GM10266 (cell line): ENCODE results near the gene PCCB.
"Not testable (repeated sequence)": the region's sequence is repeated elsewhere in the genome, so short reads cannot be mapped to it uniquely, and the experiment has no call there.

Experiments
- DNase-seq: peaks from one replicate; pipeline ENCODE4 v3.0.0; 2012; ENCODE audit errors: extremely low spot score
- TF ChIP-seq, protein P1 (sequence below): IDR thresholded peaks from 2 replicates; pipeline ENCODE4 v1.5.1; 2012; ENCODE audit warnings: mild to moderate bottlenecking, low read depth; ENCODE audit not compliant: control insufficient read depth, insufficient read depth; ENCODE audit errors: missing control alignments

The PCCB gene

DNA sequence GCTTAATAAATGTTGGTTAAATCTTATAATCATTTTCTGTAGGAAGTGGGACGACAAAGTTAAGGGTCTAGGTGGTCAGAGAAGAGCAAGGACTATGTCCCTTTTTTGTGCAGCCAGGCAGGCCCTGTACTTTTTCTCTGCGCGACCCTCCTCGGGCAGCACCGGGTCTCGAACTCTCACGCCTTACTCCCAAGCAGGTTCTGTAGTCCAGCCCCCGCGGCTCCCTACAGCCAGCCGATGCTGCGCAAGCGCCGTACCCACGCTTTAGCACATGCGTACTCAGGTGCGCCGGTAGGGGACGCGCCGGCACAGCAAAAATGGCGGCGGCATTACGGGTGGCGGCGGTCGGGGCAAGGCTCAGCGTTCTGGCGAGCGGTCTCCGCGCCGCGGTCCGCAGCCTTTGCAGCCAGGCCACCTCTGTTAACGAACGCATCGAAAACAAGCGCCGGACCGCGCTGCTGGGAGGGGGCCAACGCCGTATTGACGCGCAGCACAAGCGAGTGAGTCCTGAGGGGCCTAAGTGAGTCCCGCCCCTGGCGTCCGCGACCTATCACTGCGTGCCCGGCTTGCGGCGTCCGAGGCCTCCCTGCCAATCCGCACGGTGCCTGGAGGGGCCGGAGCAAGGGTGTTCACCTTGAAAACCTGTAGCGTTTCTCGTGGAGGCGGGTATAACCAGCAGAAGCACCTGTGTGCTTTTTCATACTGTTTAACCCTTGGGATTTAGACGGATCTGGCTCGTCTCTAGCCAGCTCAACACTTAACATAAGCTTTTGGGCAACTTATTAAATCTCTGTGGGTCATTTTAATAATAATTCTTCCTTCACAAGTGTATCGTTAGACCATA lies at the start of gene PCCB:
TSS of gene PCCB (plus strand) at position 282 of the 844 bp plus-strand sequence. CDS start at position 318, 36 bp downstream.
- peak; percentile 87 for DNase-seq

DNA sequence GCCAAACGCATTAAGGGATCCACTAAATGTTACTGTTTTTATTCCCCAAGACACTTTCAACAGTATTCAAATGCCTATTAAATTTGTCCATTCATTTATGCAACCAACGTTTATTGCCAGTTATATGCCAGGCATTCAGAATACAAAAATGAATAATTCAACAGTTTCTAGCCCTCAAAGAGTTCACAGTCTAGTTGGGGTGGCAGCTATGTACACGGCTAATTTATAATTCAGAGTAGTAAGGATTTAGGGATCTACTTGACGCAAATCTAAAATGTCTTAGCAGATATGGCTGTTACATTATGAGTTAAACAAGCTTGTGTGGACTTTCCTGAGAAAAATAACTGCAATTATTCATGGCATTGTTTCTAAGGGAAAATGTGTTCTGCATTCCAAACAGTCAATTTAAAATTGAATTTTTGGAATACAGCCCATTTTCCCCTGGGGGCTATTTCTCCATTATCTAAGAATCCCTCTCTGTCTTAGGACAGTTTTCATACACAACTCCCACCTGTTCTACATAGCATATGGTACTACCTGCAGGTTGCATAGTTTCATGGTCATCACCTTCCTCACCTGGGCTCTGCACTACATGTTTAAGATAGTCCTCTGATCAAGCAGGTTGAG lies 42.5 kb upstream of the PCCB start:
- no peak for DNase-seq
- TF ChIP-seq, protein P1, sequence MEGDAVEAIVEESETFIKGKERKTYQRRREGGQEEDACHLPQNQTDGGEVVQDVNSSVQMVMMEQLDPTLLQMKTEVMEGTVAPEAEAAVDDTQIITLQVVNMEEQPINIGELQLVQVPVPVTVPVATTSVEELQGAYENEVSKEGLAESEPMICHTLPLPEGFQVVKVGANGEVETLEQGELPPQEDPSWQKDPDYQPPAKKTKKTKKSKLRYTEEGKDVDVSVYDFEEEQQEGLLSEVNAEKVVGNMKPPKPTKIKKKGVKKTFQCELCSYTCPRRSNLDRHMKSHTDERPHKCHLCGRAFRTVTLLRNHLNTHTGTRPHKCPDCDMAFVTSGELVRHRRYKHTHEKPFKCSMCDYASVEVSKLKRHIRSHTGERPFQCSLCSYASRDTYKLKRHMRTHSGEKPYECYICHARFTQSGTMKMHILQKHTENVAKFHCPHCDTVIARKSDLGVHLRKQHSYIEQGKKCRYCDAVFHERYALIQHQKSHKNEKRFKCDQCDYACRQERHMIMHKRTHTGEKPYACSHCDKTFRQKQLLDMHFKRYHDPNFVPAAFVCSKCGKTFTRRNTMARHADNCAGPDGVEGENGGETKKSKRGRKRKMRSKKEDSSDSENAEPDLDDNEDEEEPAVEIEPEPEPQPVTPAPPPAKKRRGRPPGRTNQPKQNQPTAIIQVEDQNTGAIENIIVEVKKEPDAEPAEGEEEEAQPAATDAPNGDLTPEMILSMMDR = no peak

More for the DNA sequence above, at the start of gene PCCB:
- TF ChIP-seq, protein P1 = peak; percentile 80

DNA sequence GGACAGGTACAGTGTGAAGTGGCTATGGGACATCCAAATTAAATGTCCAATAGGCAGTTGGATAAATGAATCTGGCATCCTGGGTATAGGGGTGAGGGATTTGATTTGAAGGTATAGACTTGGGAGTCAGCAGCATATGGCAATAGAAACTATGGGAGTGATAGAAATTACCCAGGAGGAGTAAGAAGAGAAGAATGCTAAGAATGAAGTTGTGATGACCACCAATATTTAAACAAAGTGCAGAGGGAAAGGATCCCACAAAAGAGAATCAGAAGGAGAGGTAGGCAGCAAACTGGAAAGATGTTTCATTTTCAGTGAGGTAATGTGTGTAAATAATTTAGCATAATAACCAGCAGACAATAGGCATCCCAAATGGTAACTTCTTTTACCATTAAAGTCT lies 40.2 kb upstream of the PCCB start:
- TF ChIP-seq, protein P1 = no peak
- no peak for DNase-seq

DNA sequence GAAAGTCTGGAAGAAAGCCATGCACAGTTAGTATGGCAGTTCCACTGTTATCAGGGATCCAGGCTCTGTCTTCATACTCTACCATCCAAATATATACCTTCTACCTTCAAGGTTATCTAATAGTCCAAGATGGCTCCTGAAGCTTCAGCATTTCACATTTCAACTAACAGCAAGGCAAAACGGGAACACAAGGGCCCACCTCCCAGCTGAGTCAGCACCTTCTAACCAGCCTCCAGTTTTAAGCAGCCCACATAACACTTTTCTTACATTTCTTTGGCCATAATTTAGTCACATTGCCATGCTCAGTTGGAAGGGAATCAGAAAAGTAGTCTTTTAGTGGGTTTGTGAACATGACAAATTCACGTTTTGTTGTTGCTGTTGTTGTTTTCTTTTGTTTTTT lies 38.6 kb upstream of the PCCB start:
- TF ChIP-seq, protein P1 = no peak
- DNase-seq = no peak

DNA sequence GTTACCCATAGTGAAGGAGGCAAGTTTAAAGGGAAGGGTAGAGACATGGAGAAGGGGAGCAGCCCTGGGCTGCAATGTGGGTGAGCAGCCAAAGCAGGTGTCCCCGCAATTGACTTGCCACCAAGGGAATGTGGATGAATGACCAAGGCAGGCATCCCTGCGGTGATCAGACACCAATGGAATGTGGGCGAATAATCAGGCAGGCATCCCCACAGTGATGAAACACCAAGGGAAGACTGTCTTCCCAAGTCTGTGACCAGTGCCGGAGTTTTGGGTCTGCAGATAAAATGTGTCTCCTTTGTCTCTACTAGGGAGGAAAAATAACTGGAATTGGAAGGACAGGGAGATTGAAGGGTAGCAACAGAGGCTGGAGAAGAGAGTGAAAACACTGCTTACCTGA lies 27.4 kb upstream of the PCCB start:
- DNase-seq = not testable (repeated sequence)

DNA sequence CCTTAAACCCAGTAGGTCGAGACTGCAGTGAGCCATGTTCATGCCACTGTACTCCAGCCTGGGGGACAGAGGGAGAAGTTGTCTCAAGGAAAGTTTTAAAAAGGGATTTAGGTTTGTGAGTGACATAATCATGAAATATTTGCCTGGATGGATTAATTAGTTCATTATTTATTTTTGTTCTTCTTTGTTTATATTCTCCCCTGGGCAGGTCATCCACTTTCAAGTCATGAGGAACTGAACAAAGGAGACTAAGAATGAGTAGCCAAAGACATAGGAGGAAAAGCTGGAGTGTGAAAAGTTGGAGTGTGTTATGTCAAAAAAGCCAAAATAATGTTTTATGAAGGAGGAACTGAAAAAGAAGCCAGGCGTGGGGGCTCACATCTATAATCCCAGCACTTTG lies 17.7 kb upstream of the PCCB start:
- no peak for DNase-seq
- TF ChIP-seq, protein P1 = no peak

DNA sequence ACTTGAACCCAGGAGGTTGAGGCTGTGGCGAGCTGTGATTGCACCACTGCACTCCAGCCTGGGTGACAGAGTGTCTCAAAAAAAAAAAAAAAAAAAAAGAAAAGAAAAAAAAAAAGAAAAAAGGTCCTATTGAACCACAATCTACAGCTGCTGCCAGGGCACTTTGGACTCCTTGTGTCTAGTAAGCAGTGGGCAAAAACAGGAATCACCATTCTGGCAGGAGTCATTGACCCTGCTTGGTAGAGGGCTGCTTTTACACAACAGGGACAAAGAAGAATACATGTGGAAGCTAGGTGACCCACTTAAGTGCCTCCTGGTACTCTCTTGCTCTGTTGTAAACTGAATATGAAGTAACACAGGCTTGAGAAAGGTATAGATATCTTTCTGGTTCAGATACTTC lies 14.6 kb upstream of the PCCB start:
- no peak for DNase-seq
- TF ChIP-seq, protein P1 = no peak
